ENCODE data around the gene RAB22A.

- TF ChIP-seq POLR2A (IDR thresholded peaks at IDR 0.05; ENCODE audit: low read depth, low read length) = no peak
- TF ChIP-seq CTCF (conservative IDR thresholded peaks at IDR 0.05; ENCODE audit: low read depth, low read length) = no peak
- no peak for TF ChIP-seq USF2 (IDR thresholded peaks at IDR 0.05; ENCODE audit: low read depth, low read length)
- no peak for TF ChIP-seq SMC3 (IDR thresholded peaks at IDR 0.05; ENCODE audit: low read depth, low read length)
- no peak for TF ChIP-seq RAD21 (IDR thresholded peaks at IDR 0.05; ENCODE audit: low read length)
- TF ChIP-seq FOS (IDR thresholded peaks at IDR 0.05; ENCODE audit: low read depth, low read length) = no peak
These were observed 88.7 kb downstream of the RAB22A start for GRCh38 chr20:58398254-58398653.

All from IMR-90 (cell line).